HEK293 (cell line): Measurements from ENCODE around the gene RPL26.

Source experiments
- EGR2 ChIP-seq: fragments of 450-650 bp; formaldehyde crosslinking; IDR thresholded peaks from 2 replicates; pipeline ENCODE4 v1.5.1; 2016; ENCODE audit warnings: low read depth, missing biosample characterization, missing genetic modification characterization
- GLI4 ChIP-seq: fragments of 450-650 bp; formaldehyde crosslinking; IDR thresholded peaks from 2 replicates; pipeline ENCODE4 v1.5.1; 2016; ENCODE audit warnings: missing biosample characterization, missing genetic modification characterization
- HOXC10 ChIP-seq: sonication (generic); formaldehyde crosslinking; IDR thresholded peaks from 2 replicates; pipeline ENCODE4 v1.8.1; 2023; ENCODE audit warnings: mild to moderate bottlenecking, missing genetic modification reagents
- HOXD13 ChIP-seq: sonication (generic); formaldehyde crosslinking; IDR thresholded peaks from 2 replicates; pipeline ENCODE4 v1.8.0; 2022; ENCODE audit warnings: missing genetic modification reagents, borderline replicate concordance
- KLF7 ChIP-seq: fragments of 450-650 bp; formaldehyde crosslinking; IDR thresholded peaks from 2 replicates; pipeline ENCODE4 v1.5.1; 2016; ENCODE audit warnings: missing biosample characterization, missing genetic modification characterization, borderline replicate concordance
- MYNN ChIP-seq: fragments of 450-650 bp; formaldehyde crosslinking; IDR thresholded peaks from 2 replicates; pipeline ENCODE4 v1.5.1; 2016; ENCODE audit warnings: missing biosample characterization, missing genetic modification characterization, borderline replicate concordance
- OVOL3 ChIP-seq: fragments of 450-650 bp; formaldehyde crosslinking; IDR thresholded peaks from 2 replicates; pipeline ENCODE4 v1.5.1; 2016; ENCODE audit warnings: missing biosample characterization, missing genetic modification characterization
- PRDM10 ChIP-seq: fragments of 450-650 bp; formaldehyde crosslinking; IDR thresholded peaks from 2 replicates; pipeline ENCODE4 v1.5.1; 2016; ENCODE audit warnings: missing biosample characterization, missing genetic modification characterization
- RBAK ChIP-seq: fragments of 450-650 bp; formaldehyde crosslinking; IDR thresholded peaks from 2 replicates; pipeline ENCODE4 v1.5.1; 2016; ENCODE audit warnings: missing biosample characterization, missing genetic modification characterization
- WT1 ChIP-seq: fragments of 450-650 bp; formaldehyde crosslinking; IDR thresholded peaks from 2 replicates; pipeline ENCODE4 v1.5.1; 2016; ENCODE audit warnings: missing biosample characterization, missing genetic modification characterization
- YY1 ChIP-seq: fragments of 450-650 bp; formaldehyde crosslinking; IDR thresholded peaks from 2 replicates; pipeline ENCODE4 v1.5.1; 2018; ENCODE audit warnings: missing biosample characterization, missing genetic modification characterization
- ZBTB21 ChIP-seq: fragments of 450-650 bp; formaldehyde crosslinking; IDR thresholded peaks from 2 replicates; pipeline ENCODE4 v1.5.1; 2017; ENCODE audit warnings: missing biosample characterization, missing genetic modification characterization
- ZBTB48 ChIP-seq: fragments of 450-650 bp; formaldehyde crosslinking; IDR thresholded peaks from 2 replicates; pipeline ENCODE4 v1.5.1; 2016; ENCODE audit warnings: missing biosample characterization, missing genetic modification characterization
- ZFP41 ChIP-seq: fragments of 450-650 bp; formaldehyde crosslinking; IDR thresholded peaks from 2 replicates; pipeline ENCODE4 v1.5.1; 2016; ENCODE audit warnings: missing biosample characterization, missing genetic modification characterization, borderline replicate concordance
- ZNF223 ChIP-seq: fragments of 450-650 bp; formaldehyde crosslinking; IDR thresholded peaks from 2 replicates; pipeline ENCODE4 v1.5.1; 2016; ENCODE audit warnings: missing biosample characterization, missing genetic modification characterization
- ZNF274 ChIP-seq, 2 experiments: fragments of 200-500 bp in 1 of 2; fragments of 450-650 bp in 1 of 2; sonication (Bioruptor generic) in 1 of 2; formaldehyde crosslinking in 1 of 2; IDR thresholded peaks; 2 replicates each; pipeline versions ENCODE4 v1.5.1 to v1.6.1; 2014 to 2016; ENCODE audit warnings: borderline replicate concordance in 1 of 2, inconsistent platforms in 1 of 2, low read length in 1 of 2, missing biosample characterization in 1 of 2, missing genetic modification characterization in 1 of 2
- ZNF302 ChIP-seq: fragments of 450-650 bp; formaldehyde crosslinking; IDR thresholded peaks from 2 replicates; pipeline ENCODE4 v1.5.1; 2016; ENCODE audit warnings: missing biosample characterization, missing genetic modification characterization, low read depth
- ZNF391 ChIP-seq: fragments of 450-650 bp; formaldehyde crosslinking; IDR thresholded peaks from 2 replicates; pipeline ENCODE4 v1.5.1; 2016; ENCODE audit warnings: low read depth, missing biosample characterization, missing genetic modification characterization, borderline replicate concordance
- ZNF433 ChIP-seq: fragments of 450-650 bp; formaldehyde crosslinking; IDR thresholded peaks from 2 replicates; pipeline ENCODE4 v1.5.1; 2016; ENCODE audit warnings: missing biosample characterization, missing genetic modification characterization, low read depth
- ZNF449 ChIP-seq: fragments of 450-650 bp; formaldehyde crosslinking; IDR thresholded peaks from 2 replicates; pipeline ENCODE4 v1.5.1; 2017; ENCODE audit warnings: missing biosample characterization, mild to moderate bottlenecking, missing genetic modification characterization, moderate library complexity
- ZNF549 ChIP-seq: fragments of 450-650 bp; IDR thresholded peaks from 2 replicates; pipeline ENCODE4 v1.5.1; 2018; ENCODE audit warnings: missing biosample characterization, missing genetic modification characterization, mild to moderate bottlenecking, inconsistent platforms, moderate library complexity
- ZNF596 ChIP-seq: fragments of 450-650 bp; IDR thresholded peaks from 2 replicates; pipeline ENCODE4 v1.5.0; 2018; ENCODE audit warnings: missing biosample characterization, mild to moderate bottlenecking, missing genetic modification characterization, moderate library complexity
- ZNF664 ChIP-seq: fragments of 450-650 bp; formaldehyde crosslinking; IDR thresholded peaks from 2 replicates; pipeline ENCODE4 v1.5.1; 2016; ENCODE audit warnings: missing biosample characterization, missing genetic modification characterization
- ZNF791 ChIP-seq: fragments of 450-650 bp; formaldehyde crosslinking; IDR thresholded peaks from 2 replicates; pipeline ENCODE4 v1.5.1; 2016; ENCODE audit warnings: missing biosample characterization, missing genetic modification characterization
- ZSCAN30 ChIP-seq: fragments of 450-650 bp; IDR thresholded peaks from 2 replicates; pipeline ENCODE4 v1.5.1; 2018; ENCODE audit warnings: missing biosample characterization, mild to moderate bottlenecking, missing genetic modification characterization, moderate library complexity
- TF ChIP-seq, protein P1 (sequence below): fragments of 450-650 bp; formaldehyde crosslinking; conservative IDR thresholded peaks from 2 replicates; pipeline ENCODE4 v1.5.1; 2016; ENCODE audit warnings: low read depth, missing biosample characterization, missing genetic modification characterization
- TF ChIP-seq, protein P2 (sequence below): fragments of 450-650 bp; formaldehyde crosslinking; IDR thresholded peaks from 2 replicates; pipeline ENCODE4 v1.5.1; 2016; ENCODE audit warnings: missing biosample characterization, missing genetic modification characterization
- TF ChIP-seq, protein P3 (sequence below): fragments of 450-650 bp; formaldehyde crosslinking; IDR thresholded peaks from 2 replicates; pipeline ENCODE4 v1.5.1; 2016; ENCODE audit warnings: missing biosample characterization, missing genetic modification characterization

The RPL26 gene

GRCh38 chr17:8412089-8412488, 29.1 kb upstream of the RPL26 start (continued):
- TF ChIP-seq HOXD13 (no peak), ZNF433 (tag by site-specific recombination) (no peak), WT1 (no peak), ZNF223 (tag by site-specific recombination) (no peak), MYNN (no peak), GLI4 (tag by site-specific recombination) (no peak), HOXC10 (CRISPR knock-in tag) (no peak), RBAK (tag by site-specific recombination) (no peak), ZNF302 (tag by site-specific recombination) (no peak), ZFP41 (no peak), ZBTB21 (tag by site-specific recombination) (peak; percentile 69), PRDM10 (tag by site-specific recombination) (peak; percentile 43; the same call in 1 of the 2 replicates), ZBTB48 (tag by site-specific recombination) (no peak), ZNF664 (tag by site-specific recombination) (peak; percentile 78), ZNF391 (tag by site-specific recombination) (no peak), ZNF791 (tag by site-specific recombination) (no peak), ZNF549 (tag by site-specific recombination) (no peak), ZNF449 (no peak), ZNF596 (tag by site-specific recombination) (no peak), YY1 (no peak), OVOL3 (no peak), KLF7 (tag by site-specific recombination) (no peak), ZNF274 (IDR thresholded peaks at IDR 0.05; ENCODE audit: low read length) (no peak), ZNF274 (tag by site-specific recombination; IDR thresholded peaks at IDR 0.05; ENCODE audit: borderline replicate concordance) (no peak), EGR2 (tag by site-specific recombination) (no peak), ZSCAN30 (tag by site-specific recombination) (no peak)
- TF ChIP-seq, protein P1, sequence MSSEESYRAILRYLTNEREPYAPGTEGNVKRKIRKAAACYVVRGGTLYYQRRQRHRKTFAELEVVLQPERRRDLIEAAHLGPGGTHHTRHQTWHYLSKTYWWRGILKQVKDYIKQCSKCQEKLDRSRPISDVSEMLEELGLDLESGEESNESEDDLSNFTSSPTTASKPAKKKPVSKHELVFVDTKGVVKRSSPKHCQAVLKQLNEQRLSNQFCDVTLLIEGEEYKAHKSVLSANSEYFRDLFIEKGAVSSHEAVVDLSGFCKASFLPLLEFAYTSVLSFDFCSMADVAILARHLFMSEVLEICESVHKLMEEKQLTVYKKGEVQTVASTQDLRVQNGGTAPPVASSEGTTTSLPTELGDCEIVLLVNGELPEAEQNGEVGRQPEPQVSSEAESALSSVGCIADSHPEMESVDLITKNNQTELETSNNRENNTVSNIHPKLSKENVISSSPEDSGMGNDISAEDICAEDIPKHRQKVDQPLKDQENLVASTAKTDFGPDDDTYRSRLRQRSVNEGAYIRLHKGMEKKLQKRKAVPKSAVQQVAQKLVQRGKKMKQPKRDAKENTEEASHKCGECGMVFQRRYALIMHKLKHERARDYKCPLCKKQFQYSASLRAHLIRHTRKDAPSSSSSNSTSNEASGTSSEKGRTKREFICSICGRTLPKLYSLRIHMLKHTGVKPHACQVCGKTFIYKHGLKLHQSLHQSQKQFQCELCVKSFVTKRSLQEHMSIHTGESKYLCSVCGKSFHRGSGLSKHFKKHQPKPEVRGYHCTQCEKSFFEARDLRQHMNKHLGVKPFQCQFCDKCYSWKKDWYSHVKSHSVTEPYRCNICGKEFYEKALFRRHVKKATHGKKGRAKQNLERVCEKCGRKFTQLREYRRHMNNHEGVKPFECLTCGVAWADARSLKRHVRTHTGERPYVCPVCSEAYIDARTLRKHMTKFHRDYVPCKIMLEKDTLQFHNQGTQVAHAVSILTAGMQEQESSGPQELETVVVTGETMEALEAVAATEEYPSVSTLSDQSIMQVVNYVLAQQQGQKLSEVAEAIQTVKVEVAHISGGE (tag by site-specific recombination), result no peak
- TF ChIP-seq, protein P2, sequence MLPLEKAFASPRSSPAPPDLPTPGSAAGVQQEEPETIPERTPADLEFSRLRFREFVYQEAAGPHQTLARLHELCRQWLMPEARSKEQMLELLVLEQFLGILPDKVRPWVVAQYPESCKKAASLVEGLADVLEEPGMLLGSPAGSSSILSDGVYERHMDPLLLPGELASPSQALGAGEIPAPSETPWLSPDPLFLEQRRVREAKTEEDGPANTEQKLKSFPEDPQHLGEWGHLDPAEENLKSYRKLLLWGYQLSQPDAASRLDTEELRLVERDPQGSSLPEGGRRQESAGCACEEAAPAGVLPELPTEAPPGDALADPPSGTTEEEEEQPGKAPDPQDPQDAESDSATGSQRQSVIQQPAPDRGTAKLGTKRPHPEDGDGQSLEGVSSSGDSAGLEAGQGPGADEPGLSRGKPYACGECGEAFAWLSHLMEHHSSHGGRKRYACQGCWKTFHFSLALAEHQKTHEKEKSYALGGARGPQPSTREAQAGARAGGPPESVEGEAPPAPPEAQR (tag by site-specific recombination), result no peak
- TF ChIP-seq, protein P3, sequence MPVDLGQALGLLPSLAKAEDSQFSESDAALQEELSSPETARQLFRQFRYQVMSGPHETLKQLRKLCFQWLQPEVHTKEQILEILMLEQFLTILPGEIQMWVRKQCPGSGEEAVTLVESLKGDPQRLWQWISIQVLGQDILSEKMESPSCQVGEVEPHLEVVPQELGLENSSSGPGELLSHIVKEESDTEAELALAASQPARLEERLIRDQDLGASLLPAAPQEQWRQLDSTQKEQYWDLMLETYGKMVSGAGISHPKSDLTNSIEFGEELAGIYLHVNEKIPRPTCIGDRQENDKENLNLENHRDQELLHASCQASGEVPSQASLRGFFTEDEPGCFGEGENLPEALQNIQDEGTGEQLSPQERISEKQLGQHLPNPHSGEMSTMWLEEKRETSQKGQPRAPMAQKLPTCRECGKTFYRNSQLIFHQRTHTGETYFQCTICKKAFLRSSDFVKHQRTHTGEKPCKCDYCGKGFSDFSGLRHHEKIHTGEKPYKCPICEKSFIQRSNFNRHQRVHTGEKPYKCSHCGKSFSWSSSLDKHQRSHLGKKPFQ (tag by site-specific recombination), result no peak
